Bronchial epithelial cell (primary cell): Measurements from ENCODE around the gene GAR1. TPM values are rescaled to one million over a fixed set of nuclear protein-coding genes. Genes with fewer than 3 reads are reported as not detected.
"Not testable (repeated sequence)": the region's sequence is repeated elsewhere in the genome, so short reads cannot be mapped to it uniquely, and the experiment has no call there.

Experiments used
- DNase-seq: peaks from one replicate; pipeline ENCODE4 v3.0.0-alpha.2; 2010; ENCODE audit warnings: low read depth
- FAIRE-seq: peaks from 2 replicates; lab custom pipeline; 2011; peaks lifted over from hg19 to GRCh38; lab: Jason Lieb, UNC
- H3K27me3 ChIP-seq: 2 replicates; pipeline ENCODE4 v1.5.1; 2011; ENCODE audit warnings: low read length; ENCODE audit not compliant: control insufficient read depth, insufficient read depth
- H3K36me3 ChIP-seq: 2 replicates; pipeline ENCODE4 v1.5.1; 2011; ENCODE audit warnings: low read length; ENCODE audit not compliant: control insufficient read depth, insufficient read depth
- H3K4me3 ChIP-seq: 2 replicates; pipeline ENCODE4 v1.5.1; 2011; ENCODE audit warnings: mild to moderate bottlenecking, low read depth, low read length, control low read depth
- total RNA-seq: library from RNA; depleted of rRNA; stranded (reverse); fragments of >200 nt; gene quantifications from 2 replicates; pipeline ENCODE4 v1.2.1, GENCODE V29; 2014
- TF ChIP-seq, protein P1 (sequence below): IDR thresholded peaks from 2 replicates; pipeline ENCODE4 v1.5.1; 2011; ENCODE audit warnings: mild to moderate bottlenecking, moderate library complexity, low read length, control low read depth, inconsistent platforms; ENCODE audit not compliant: insufficient read depth, severe bottlenecking

GAR1 gene
- total RNA-seq, 1 donor from 2014 or later, result 6.1 TPM

DNA sequence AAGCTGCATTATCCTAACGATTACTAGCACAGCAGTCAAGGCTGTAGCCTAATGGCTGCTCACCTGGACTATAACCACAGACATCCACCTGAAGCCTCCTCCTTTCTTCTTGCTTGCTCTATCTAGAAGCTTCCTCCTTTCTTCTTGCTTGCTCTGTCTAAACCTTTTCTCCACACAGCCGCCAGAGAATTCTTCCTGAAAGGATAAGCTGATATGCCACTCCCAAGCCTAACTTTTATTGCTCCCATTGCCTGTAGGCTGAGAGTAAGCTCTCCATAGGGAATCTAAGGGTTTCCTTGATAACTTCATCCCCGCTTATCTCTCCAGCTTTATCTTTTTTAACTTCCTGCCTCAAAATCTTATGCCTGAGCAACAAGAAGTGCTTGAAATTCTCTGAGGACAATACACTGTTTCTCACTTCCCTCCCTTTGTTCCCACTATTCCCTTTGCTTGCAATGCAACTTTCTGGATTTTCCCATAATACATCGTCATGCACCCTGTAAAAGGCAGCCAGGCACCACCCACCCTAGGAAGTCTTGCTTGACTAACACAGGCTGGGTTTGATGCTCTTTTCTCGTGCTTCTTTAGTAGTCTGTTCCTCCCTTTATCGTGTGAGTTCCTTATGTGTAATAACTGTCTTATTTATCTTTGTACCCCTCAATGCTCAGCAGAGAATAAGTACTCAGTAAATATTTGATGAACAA, 31.0 kb downstream of the GAR1 start:
- Histone ChIP-seq H3K36me3 (no peaks in the 10 kb centered on the region), H3K27me3 (no peaks in the 10 kb centered on the region), H3K4me3 (no peak overlapping the region)
- FAIRE-seq (no peak), DNase-seq (no peak)
- TF ChIP-seq, protein P1, sequence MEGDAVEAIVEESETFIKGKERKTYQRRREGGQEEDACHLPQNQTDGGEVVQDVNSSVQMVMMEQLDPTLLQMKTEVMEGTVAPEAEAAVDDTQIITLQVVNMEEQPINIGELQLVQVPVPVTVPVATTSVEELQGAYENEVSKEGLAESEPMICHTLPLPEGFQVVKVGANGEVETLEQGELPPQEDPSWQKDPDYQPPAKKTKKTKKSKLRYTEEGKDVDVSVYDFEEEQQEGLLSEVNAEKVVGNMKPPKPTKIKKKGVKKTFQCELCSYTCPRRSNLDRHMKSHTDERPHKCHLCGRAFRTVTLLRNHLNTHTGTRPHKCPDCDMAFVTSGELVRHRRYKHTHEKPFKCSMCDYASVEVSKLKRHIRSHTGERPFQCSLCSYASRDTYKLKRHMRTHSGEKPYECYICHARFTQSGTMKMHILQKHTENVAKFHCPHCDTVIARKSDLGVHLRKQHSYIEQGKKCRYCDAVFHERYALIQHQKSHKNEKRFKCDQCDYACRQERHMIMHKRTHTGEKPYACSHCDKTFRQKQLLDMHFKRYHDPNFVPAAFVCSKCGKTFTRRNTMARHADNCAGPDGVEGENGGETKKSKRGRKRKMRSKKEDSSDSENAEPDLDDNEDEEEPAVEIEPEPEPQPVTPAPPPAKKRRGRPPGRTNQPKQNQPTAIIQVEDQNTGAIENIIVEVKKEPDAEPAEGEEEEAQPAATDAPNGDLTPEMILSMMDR, result no peak

DNA sequence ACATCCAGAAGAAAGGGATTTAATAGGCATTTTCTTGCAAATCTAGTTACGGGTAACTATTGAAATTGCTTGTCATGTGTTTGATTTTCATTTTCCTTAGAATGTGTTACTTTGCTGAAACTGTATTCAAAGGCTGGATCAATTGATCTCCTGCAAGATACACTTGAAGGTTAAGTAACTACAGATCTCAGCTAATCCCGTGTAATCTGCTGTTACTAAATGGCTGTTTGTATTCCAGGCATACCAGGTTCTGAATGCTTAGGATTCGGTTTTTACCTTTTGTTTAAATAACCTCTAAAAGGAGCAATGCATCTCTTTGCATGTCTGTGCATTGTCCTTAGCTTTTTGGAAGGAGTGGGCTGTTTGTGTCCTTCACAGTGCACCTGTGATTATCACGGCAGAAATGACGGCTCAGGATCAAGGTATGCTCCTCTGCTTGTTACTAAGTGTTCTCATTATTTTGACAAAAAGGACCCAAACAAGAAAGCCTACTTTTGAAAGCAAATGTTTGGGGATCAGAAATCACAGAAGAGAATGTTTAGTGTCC, 32.4 kb downstream of the GAR1 start, which contains the start of gene LRIT3:
Gene LRIT3 (plus strand): TSS at position 212 of the 547 bp plus-strand sequence. CDS start 95 bp downstream, at position 307.
- no peaks in the 10 kb centered on the region for H3K27me3 ChIP-seq
- H3K36me3 ChIP-seq, result no peaks in the 10 kb centered on the region
- DNase-seq (no peak), FAIRE-seq (no peak)
- H3K4me3 ChIP-seq, result no peak within 1 kb of the TSS
- TF ChIP-seq, protein P1, result no peak

DNA sequence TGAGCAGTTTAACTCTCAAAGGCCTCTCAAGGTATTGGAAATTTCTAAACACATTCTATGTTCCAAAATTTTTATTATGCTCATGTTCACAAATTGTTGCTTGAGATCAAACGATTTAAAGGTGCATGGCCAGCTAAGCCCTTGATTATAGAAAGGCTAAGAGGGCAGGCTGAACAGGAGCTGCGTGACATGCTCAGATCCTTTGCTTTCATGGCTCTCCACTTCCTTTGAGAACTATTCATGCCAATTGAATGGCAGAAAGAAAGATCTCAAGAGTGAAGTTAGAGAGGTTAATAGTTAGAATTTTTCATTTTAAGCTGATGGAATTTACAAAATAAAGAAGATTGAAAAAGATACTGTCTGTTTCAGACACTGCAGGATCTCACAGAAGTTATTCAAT, 32.9 kb downstream of the GAR1 start:
- DNase-seq (no peak), FAIRE-seq (no peak)
- H3K27me3 ChIP-seq, result no peaks in the 10 kb centered on the region
- TF ChIP-seq, protein P1, result no peak
- no peak overlapping the region for H3K4me3 ChIP-seq
- no peaks in the 10 kb centered on the region for H3K36me3 ChIP-seq

DNA sequence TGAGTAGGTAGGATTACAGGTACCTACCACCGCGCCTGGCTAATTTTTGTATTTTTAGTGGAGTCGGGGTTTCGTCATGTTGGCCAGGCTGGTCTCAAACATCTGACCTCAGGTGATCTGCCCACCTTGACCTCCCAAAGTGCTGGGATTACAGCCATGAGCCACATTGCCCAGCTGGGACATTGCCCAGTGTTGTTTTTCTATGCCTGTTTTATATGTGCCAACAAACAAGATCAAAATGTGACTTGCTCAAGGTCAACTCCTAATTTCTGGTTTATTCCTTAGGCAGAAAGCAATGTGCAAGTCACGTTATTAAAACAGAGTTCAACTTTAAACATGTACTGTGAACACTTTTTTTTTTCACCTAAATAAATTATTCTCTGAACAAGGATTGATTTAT, 35.0 kb downstream of the GAR1 start:
- TF ChIP-seq, protein P1, result no peak
- FAIRE-seq (no peak), DNase-seq (no peak)
- Histone ChIP-seq H3K4me3 (no peak overlapping the region), H3K36me3 (no peaks in the 10 kb centered on the region), H3K27me3 (no peaks in the 10 kb centered on the region)

DNA sequence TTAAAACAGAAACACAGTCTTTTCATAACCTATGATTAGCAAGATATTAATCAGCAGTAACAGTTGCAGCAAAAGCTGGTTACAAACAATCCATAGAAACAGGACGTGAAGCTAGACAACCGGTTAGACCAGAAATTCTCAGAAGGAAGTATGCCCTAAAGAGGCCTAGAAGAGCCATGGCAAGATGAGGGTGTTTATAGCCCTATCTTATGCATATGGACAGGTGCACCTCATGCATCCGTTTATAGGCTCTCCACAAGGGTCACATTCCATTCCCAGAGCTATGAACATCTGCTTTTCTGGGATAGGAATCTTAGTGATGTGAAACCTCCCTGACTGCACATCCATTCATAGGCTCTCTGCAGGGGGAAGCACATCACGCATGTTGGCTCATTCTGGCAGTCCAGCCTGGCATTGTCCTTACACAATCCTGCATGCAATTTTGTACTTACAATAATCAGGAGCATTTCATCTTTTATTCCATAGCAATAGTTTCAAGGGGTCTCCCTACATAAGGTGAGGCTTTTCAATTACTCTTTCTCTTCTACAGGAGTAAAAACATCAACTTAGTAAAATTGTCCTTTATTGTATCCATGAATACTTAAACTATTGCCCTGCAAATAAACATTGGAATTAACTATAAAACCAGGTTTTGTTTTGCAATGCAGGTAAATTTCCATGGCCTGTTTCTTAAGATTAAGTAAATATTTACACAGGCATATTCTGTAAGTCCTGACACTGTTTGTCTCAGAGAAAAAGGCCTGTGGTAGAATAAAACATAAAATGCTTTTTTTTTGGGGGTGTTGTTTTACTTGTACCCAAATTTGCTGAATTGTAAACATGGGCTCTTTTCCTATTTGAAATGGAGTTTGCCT, 44.1 kb downstream of the GAR1 start:
- H3K36me3 ChIP-seq, H3K27me3 ChIP-seq, H3K4me3 ChIP-seq, FAIRE-seq: not testable (repeated sequence)
- peak; percentile 13 for DNase-seq

DNA sequence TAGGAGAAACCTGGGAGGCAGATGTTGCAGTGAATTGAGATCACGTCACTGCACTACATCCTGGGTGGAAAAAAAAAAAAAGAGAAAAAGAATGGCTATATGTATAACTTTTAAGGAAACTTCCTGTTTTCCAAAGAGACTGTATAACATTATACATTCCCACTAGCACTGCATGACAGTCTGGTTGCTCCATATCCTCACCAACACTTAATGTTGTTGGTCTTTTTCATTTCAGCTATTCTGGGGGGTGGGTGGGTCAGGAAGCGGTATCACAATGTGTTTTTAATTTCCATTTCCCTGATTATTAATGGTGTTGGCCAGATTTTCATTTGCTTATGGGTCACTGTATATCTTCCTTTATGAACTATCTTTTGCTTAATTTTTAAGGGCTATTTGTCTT, 45.7 kb downstream of the GAR1 start:
- FAIRE-seq (no peak), DNase-seq (no peak)
- TF ChIP-seq, protein P1, result no peak
- Histone ChIP-seq H3K27me3 (no peaks in the 10 kb centered on the region), H3K4me3 (no peak overlapping the region), H3K36me3 (no peaks in the 10 kb centered on the region)
